GM12801 (cell line): ENCODE measurements around the gene TRPM6.

Experiments used
- CTCF ChIP-seq: IDR thresholded peaks from one replicate; pipeline ENCODE4 v1.5.1; 2011; ENCODE audit warnings: control low read depth; ENCODE audit not compliant: insufficient read length; ENCODE audit errors: extremely low read depth

The TRPM6 gene

GRCh38 chr9:74784506-74784905 lies 103.2 kb downstream of the TRPM6 start:
- TF ChIP-seq CTCF: no peak

GRCh38 chr9:74783408-74783807 lies 104.3 kb downstream of the TRPM6 start:
- no peak for TF ChIP-seq CTCF

GRCh38 chr9:74777136-74777879 lies 110.4 kb downstream of the TRPM6 start:
- TF ChIP-seq CTCF: no peak

- no peak for TF ChIP-seq CTCF
Measured at GRCh38 chr9:74775396-74775795, 112.3 kb downstream of the TRPM6 start.

GRCh38 chr9:74773886-74774479 lies 113.7 kb downstream of the TRPM6 start:
- TF ChIP-seq CTCF: no peak

- TF ChIP-seq CTCF: no peak
Measured at GRCh38 chr9:74772121-74772520, 115.6 kb downstream of the TRPM6 start.

- TF ChIP-seq CTCF: no peak
Measured at GRCh38 chr9:74771672-74772071, 116.0 kb downstream of the TRPM6 start.
